HUES48 (cell line): Measurements from ENCODE around the gene GLYATL1B.
"Not testable (repeated sequence)": the region's sequence is repeated elsewhere in the genome, so short reads cannot be mapped to it uniquely, and the experiment has no call there.

Source experiments
- H3K27ac ChIP-seq: one replicate; pipeline ENCODE4 v1.7.0; 2013; ENCODE audit warnings: low read depth, low read length, inconsistent platforms
- H3K27me3 ChIP-seq: 2 replicates; pipeline ENCODE4 v1.6.1; 2013; ENCODE audit warnings: mild to moderate bottlenecking, low read length; ENCODE audit not compliant: control insufficient read depth, insufficient read depth
- H3K36me3 ChIP-seq: 2 replicates; pipeline ENCODE4 v1.6.1; 2013; ENCODE audit warnings: low read length; ENCODE audit not compliant: control insufficient read depth, insufficient read depth
- H3K4me1 ChIP-seq: 2 replicates; pipeline ENCODE4 v1.6.1; 2013; ENCODE audit warnings: mild to moderate bottlenecking, low read length; ENCODE audit not compliant: control insufficient read depth, insufficient read depth
- H3K4me3 ChIP-seq: 2 replicates; pipeline ENCODE4 v1.5.1; 2013; ENCODE audit warnings: mild to moderate bottlenecking, low read depth, low read length
- H3K9ac ChIP-seq: 2 replicates; pipeline ENCODE4 v1.6.1; 2013; ENCODE audit warnings: mild to moderate bottlenecking, low read depth, low read length, moderate library complexity
- H3K9me3 ChIP-seq: 2 replicates; pipeline ENCODE4 v1.6.1; 2013; ENCODE audit warnings: low read length; ENCODE audit not compliant: control insufficient read depth, insufficient read depth

Gene GLYATL1B

GRCh38 chr11:59086007-59086406 lies at the start of gene GLYATL1B:
Gene GLYATL1B (plus strand): TSS chr11:59086307. CDS start chr11:59086307, 0 bp downstream.
- not testable (repeated sequence) for H3K4me3 ChIP-seq, H3K27me3 ChIP-seq, H3K36me3 ChIP-seq, H3K27ac ChIP-seq, H3K9me3 ChIP-seq, H3K4me1 ChIP-seq, H3K9ac ChIP-seq

GRCh38 chr11:59036542-59036941 lies 49.6 kb upstream of the GLYATL1B start:
- not testable (repeated sequence) for H3K9ac ChIP-seq, H3K36me3 ChIP-seq, H3K27ac ChIP-seq

GRCh38 chr11:59037434-59037833 lies 48.7 kb upstream of the GLYATL1B start:
- H3K27me3 ChIP-seq, H3K27ac ChIP-seq, H3K36me3 ChIP-seq, H3K4me3 ChIP-seq, H3K9me3 ChIP-seq, H3K9ac ChIP-seq, H3K4me1 ChIP-seq: not testable (repeated sequence)

More at GRCh38 chr11:59036542-59036941, 49.6 kb upstream of the GLYATL1B start:
- H3K9me3 ChIP-seq, H3K4me3 ChIP-seq, H3K27me3 ChIP-seq, H3K4me1 ChIP-seq: not testable (repeated sequence)

- H3K9ac ChIP-seq = no peak overlapping the region
- no peaks in the 10 kb centered on the region for H3K9me3 ChIP-seq
- H3K36me3 ChIP-seq = no peaks in the 10 kb centered on the region
- no peaks in the 10 kb centered on the region for H3K4me1 ChIP-seq
- no peaks in the 10 kb centered on the region for H3K27me3 ChIP-seq
- H3K4me3 ChIP-seq = no peak overlapping the region
- no peak overlapping the region for H3K27ac ChIP-seq
Observed at GRCh38 chr11:59040607-59041006, 45.5 kb upstream of the GLYATL1B start.

- not testable (repeated sequence) for H3K4me3 ChIP-seq, H3K27me3 ChIP-seq, H3K27ac ChIP-seq, H3K9ac ChIP-seq, H3K4me1 ChIP-seq, H3K36me3 ChIP-seq, H3K9me3 ChIP-seq
Observed at GRCh38 chr11:59051383-59051782, 34.7 kb upstream of the GLYATL1B start.

- not testable (repeated sequence) for H3K4me3 ChIP-seq, H3K27ac ChIP-seq, H3K36me3 ChIP-seq, H3K9me3 ChIP-seq, H3K9ac ChIP-seq, H3K4me1 ChIP-seq, H3K27me3 ChIP-seq
Observed at GRCh38 chr11:59052355-59052754, 33.8 kb upstream of the GLYATL1B start.

GRCh38 chr11:59053387-59053786 lies 32.7 kb upstream of the GLYATL1B start:
- H3K4me1 ChIP-seq = peaks cover 10% of the 10 kb centered on the region
- H3K4me3 ChIP-seq = no peak overlapping the region
- no peaks in the 10 kb centered on the region for H3K36me3 ChIP-seq
- H3K9ac ChIP-seq = no peak overlapping the region
- H3K27me3 ChIP-seq = no peaks in the 10 kb centered on the region
- no peaks in the 10 kb centered on the region for H3K9me3 ChIP-seq
- no peak overlapping the region for H3K27ac ChIP-seq

- not testable (repeated sequence) for H3K27me3 ChIP-seq, H3K4me1 ChIP-seq, H3K27ac ChIP-seq, H3K9ac ChIP-seq, H3K9me3 ChIP-seq, H3K36me3 ChIP-seq
- H3K4me3 ChIP-seq = peak overlapping the region; percentile 69
Observed at GRCh38 chr11:59058120-59059033, 27.7 kb upstream of the GLYATL1B start.

- not testable (repeated sequence) for H3K27me3 ChIP-seq, H3K36me3 ChIP-seq
Observed at GRCh38 chr11:59060096-59060495, 26.0 kb upstream of the GLYATL1B start.

GRCh38 chr11:59062602-59063529 lies 23.2 kb upstream of the GLYATL1B start:
- H3K4me3 ChIP-seq = no peak overlapping the region
- no peak overlapping the region for H3K9ac ChIP-seq
- H3K9me3 ChIP-seq = no peaks in the 10 kb centered on the region
- no peaks in the 10 kb centered on the region for H3K36me3 ChIP-seq
- H3K27ac ChIP-seq = no peak overlapping the region
- H3K4me1 ChIP-seq = no peaks in the 10 kb centered on the region
- H3K27me3 ChIP-seq = no peaks in the 10 kb centered on the region; the same call in 1 of the 2 replicates

More at GRCh38 chr11:59060096-59060495, 26.0 kb upstream of the GLYATL1B start:
- not testable (repeated sequence) for H3K4me1 ChIP-seq, H3K4me3 ChIP-seq, H3K27ac ChIP-seq, H3K9me3 ChIP-seq, H3K9ac ChIP-seq
